Natural killer cell treated with Interleukin-12 subunit alpha and Interleukin-12 subunit beta and Interleukin-15 and Interleukin-18, amount 100 ng/mL, for 72 hours (primary cell): Measurements from ENCODE around the gene SLIRP. TPM values are rescaled to one million over a fixed set of nuclear protein-coding genes. Genes with fewer than 3 reads are reported as not detected.

Experiments used
- ATAC-seq, 2 donors: fragments of 150-1000 bp; cut with Tn5 transposase in 1 of 2; sonication (Bioruptor Pico), chemical (Tn5 transposase) in 1 of 2; 2 replicates each; pipeline ENCODE4 v1.10.0; 2021
- DNase-seq: peaks from one replicate; pipeline ENCODE4 v3.0.0; 2022; ENCODE audit warnings: low spot score
- H3K27ac Mint-ChIP-seq, 2 donors: 1 replicate in 1 of 2; 2 replicates in 1 of 2; pipeline ENCODE4 v1.8.0; 2022; ENCODE audit warnings: mixed read lengths in 2 of 2, mild to moderate bottlenecking in 1 of 2, moderate library complexity in 1 of 2
- H3K27me3 Mint-ChIP-seq, 2 donors: 1 replicate in 1 of 2; 2 replicates in 1 of 2; pipeline ENCODE4 v1.8.0; 2022; ENCODE audit warnings: mixed read lengths in 2 of 2
- H3K36me3 Mint-ChIP-seq: one replicate; pipeline ENCODE4 v1.8.0; 2022; ENCODE audit warnings: mixed read lengths
- H3K4me1 Mint-ChIP-seq, 2 donors: 1 replicate in 1 of 2; 2 replicates in 1 of 2; pipeline ENCODE4 v1.8.0; 2022; ENCODE audit warnings: low read depth in 2 of 2, mixed read lengths in 2 of 2, mild to moderate bottlenecking in 1 of 2
- H3K4me3 Mint-ChIP-seq: one replicate; pipeline ENCODE4 v1.8.0; 2022; ENCODE audit warnings: mixed read lengths
- H3K9me3 Mint-ChIP-seq: 2 replicates; pipeline ENCODE4 v1.8.0; 2022; ENCODE audit warnings: mixed read lengths
- total RNA-seq, 2 donors: library from RNA; stranded (reverse); gene quantifications; one replicate each; pipeline ENCODE4 v1.2.3, GENCODE V29; 2022

The SLIRP gene
- total RNA-seq, 2 donors from 2014 or later, result 77.6 to 98.3 TPM

DNA sequence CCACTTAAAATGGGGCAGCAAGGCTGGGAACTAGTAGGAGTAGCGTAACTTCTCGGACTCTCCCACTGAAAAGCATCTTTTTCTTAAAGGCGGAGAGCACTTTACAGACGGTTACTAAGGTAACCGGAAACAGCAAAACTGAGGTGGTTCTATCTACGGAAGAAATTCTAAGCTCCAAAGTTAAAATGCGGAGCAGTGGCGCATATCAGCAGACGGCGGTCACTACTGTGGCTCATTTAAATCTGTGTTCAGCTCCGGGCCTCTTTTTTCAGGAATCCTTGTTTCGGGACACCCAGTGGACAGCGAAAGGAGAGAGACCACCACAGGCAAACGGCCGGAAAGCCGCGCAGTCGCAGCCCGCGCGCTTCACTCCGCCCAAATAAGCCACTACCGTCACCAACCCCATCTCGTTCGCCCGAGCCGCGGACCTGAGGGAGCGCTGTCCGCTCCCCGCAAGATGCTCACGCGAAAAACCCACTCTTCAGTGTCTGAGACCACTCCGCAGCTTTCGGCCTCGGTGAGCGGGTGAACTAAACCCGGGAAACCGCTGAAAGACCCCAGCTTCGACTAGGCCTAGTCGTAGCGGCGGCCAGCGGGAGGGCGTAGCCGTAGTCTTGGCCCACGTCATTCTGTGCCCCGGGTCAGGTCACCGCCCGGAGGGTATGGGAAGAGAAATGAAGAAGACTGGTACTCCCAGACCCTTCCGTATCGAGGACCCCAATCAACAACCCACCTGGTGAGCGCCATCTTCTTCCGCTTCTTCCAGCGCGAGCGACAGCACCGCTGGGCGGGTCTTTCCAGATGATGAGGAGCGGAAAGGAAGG lies 52.7 kb downstream of the SLIRP start, which contains the start of gene SNW1:
Gene SNW1, minus strand, starts transcription at position 776 of the 824 bp plus-strand sequence. Its CDS starts 29 bp downstream, at position 747.
- Mint-ChIP-seq H3K27ac (peak within 1 kb of the TSS; percentile 97 to 98), H3K36me3 (peaks cover 18% of the 10 kb centered on the region), H3K4me1 (peaks cover 27% of the 10 kb centered on the region in 2 donors), H3K9me3 (no peaks in the 10 kb centered on the region), H3K4me3 (peak within 1 kb of the TSS; percentile 97), H3K27me3 (no peaks in the 10 kb centered on the region)
- ATAC-seq, result peak; percentile 95 to 97
- peak; percentile 94 for DNase-seq

DNA sequence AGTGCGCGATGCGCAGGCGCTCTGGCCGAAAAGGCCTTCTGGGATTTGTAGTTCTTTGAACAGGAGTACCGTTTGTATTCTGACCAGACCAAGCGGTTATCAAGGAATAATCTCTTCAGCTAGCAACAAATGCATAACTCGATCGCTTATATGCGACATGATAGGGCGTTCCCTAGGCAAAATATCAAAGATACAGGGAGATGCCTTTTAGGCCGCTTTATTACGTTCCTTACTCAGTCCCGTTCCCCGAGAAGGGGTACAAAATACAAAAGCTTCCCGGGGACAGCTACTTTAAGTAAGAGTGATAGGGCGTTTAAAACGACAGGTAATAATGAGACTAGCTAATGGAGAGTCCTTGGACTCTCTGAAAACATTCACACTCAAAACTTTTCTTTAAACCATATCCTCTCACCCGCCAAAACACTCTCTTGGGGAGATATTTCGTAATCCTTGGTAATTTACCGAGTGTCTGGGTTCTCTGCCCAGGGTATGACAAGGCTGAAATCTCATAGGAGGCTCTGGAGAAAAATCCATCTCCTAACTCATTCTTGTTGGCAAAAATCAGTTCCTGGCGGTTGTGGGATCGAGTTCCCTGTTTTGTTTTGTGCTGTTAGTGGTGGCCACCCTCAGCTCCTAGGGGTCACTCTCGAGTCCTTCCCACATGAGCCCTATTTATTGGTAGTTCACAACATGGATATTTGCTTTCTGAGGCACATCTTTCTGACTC lies 53.5 kb downstream of the SLIRP start:
- peak overlapping the region; percentile 97 for H3K4me3 Mint-ChIP-seq
- H3K27ac Mint-ChIP-seq, result peak overlapping the region; percentile 97 to 98
- peaks cover 18% of the 10 kb centered on the region for H3K36me3 Mint-ChIP-seq
- ATAC-seq (peak; percentile 52 to 62), DNase-seq (no peak)
- H3K4me1 Mint-ChIP-seq, result peaks cover 27% of the 10 kb centered on the region in 2 donors
- no peaks in the 10 kb centered on the region for H3K27me3 Mint-ChIP-seq
- H3K9me3 Mint-ChIP-seq, result no peaks in the 10 kb centered on the region

DNA sequence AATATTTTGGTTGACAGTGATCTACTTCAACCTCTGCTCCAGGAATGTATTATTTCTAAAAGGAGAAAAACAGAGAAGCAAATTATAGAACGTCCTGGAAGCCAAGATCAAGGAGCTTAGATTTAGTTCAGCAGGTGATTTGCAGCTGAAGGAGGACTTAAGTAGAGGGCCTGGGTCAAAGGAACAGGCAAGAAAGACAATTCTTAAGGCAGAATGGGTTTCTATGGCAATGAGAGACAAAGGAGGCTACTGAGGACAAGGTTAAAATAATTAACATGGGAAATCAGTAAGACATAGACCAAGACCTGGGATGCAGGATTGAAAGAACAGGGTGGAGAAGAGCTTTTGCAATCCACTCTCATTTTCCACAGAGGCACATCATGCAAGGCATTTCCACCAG lies 55.4 kb downstream of the SLIRP start:
- DNase-seq, result no peak
- Mint-ChIP-seq H3K27ac (no peak overlapping the region), H3K27me3 (no peaks in the 10 kb centered on the region), H3K4me3 (no peak overlapping the region), H3K36me3 (peaks cover 11% of the 10 kb centered on the region), H3K9me3 (no peaks in the 10 kb centered on the region), H3K4me1 (peaks cover 17 to 20% of the 10 kb centered on the region in 2 donors)
- ATAC-seq, result no peak

DNA sequence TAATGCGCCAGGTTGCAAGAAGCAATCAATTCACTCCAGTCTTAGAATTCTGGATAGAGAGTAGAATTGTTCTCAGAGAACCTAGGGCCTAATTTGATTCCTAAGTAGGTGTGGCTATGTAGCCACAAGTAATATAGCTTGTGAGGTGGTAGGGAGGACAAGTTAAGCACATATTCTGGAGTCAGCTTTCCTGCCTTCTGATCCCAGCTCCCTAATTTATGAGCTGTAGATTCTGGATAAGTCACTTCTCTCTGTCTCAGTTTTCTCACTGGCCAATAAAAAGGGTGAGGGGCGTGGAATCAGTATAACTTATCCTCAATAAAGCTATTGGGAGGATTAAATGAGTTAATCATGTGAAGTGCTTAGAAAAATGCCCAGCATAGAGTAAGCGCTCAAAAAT lies 56.1 kb downstream of the SLIRP start:
- no peak overlapping the region for H3K4me3 Mint-ChIP-seq
- H3K27ac Mint-ChIP-seq, result no peak overlapping the region
- no peak for ATAC-seq

More for the DNA sequence above, 56.1 kb downstream of the SLIRP start:
- Mint-ChIP-seq H3K9me3 (no peaks in the 10 kb centered on the region), H3K27me3 (no peaks in the 10 kb centered on the region), H3K36me3 (peaks cover 4% of the 10 kb centered on the region), H3K4me1 (peaks cover 10 to 13% of the 10 kb centered on the region in 2 donors)
- no peak for DNase-seq

Other genes starting within 250 kb of the SLIRP start
- under 1 TPM; 0.14 to 0.36 TPM for gene ISM2, start 209.3 kb upstream of the SLIRP start, total RNA-seq
- gene SPTLC2, start 91.5 kb upstream of the SLIRP start, total RNA-seq, result 10 to 100 TPM; 44.0 to 65.7 TPM
- 10 to 100 TPM; 14.4 to 22.0 TPM for gene ALKBH1, start 80 bp upstream of the SLIRP start, total RNA-seq
- gene SNW1, start 53.1 kb downstream of the SLIRP start, total RNA-seq, result 100 to 1,000 TPM in 1 of 2 donors, 10 to 100 TPM in 1; 82.4 to 109 TPM
- 1 to 10 TPM; 3.0 to 4.8 TPM for gene ADCK1, start 92.0 kb downstream of the SLIRP start, total RNA-seq